Medulla oblongata (tissue), 1 donor: ENCODE measurements around the gene MACC1.
A peak's percentile ranks its signal among the peaks of the same experiment; 100 is the strongest.
"Not testable (repeated sequence)": the region's sequence is repeated elsewhere in the genome, so short reads cannot be mapped to it uniquely, and the experiment has no call there.

Experiments
- DNase-seq: peaks from one replicate; pipeline ENCODE4 v3.0.0-alpha.2; 2015; ENCODE audit errors: extremely low spot score

The MACC1 gene

GRCh38 chr7:20207811-20208210 lies 9.4 kb downstream of the MACC1 start:
- not testable (repeated sequence) for DNase-seq

GRCh38 chr7:20206104-20206896 lies 10.9 kb downstream of the MACC1 start:
- DNase-seq, result no peak

GRCh38 chr7:20203316-20203715 lies 13.9 kb downstream of the MACC1 start:
- no peak for DNase-seq

GRCh38 chr7:20201380-20201779 lies 15.8 kb downstream of the MACC1 start:
- peak; percentile 40 for DNase-seq

GRCh38 chr7:20200971-20201370 lies 16.2 kb downstream of the MACC1 start:
- DNase-seq, result no peak

GRCh38 chr7:20200361-20200760 lies 16.8 kb downstream of the MACC1 start:
- DNase-seq, result no peak

- DNase-seq, result peak; percentile 81
Measured at GRCh38 chr7:20199015-20199737, 18.0 kb downstream of the MACC1 start.

GRCh38 chr7:20198260-20198659 lies 18.9 kb downstream of the MACC1 start:
- DNase-seq, result no peak

GRCh38 chr7:20197837-20198236 lies 19.3 kb downstream of the MACC1 start:
- no peak for DNase-seq

- DNase-seq, result no peak
Measured at GRCh38 chr7:20197125-20197748, 19.9 kb downstream of the MACC1 start.

- DNase-seq, result peak; percentile 33
Measured at GRCh38 chr7:20194343-20194995, 22.7 kb downstream of the MACC1 start.

- DNase-seq, result no peak
Measured at GRCh38 chr7:20193873-20194272, 23.3 kb downstream of the MACC1 start.

- no peak for DNase-seq
Measured at GRCh38 chr7:20193242-20193777, 23.9 kb downstream of the MACC1 start.

GRCh38 chr7:20191391-20191869 lies 25.8 kb downstream of the MACC1 start:
- DNase-seq, result no peak

GRCh38 chr7:20190560-20191390 lies 26.4 kb downstream of the MACC1 start:
- DNase-seq, result no peak

GRCh38 chr7:20189852-20190251 lies 27.3 kb downstream of the MACC1 start:
- DNase-seq, result no peak

- DNase-seq, result no peak
Measured at GRCh38 chr7:20188567-20188966, 28.6 kb downstream of the MACC1 start.

- not testable (repeated sequence) for DNase-seq
Measured at GRCh38 chr7:20187850-20188249, 29.3 kb downstream of the MACC1 start.

GRCh38 chr7:20185988-20186387 lies 31.2 kb downstream of the MACC1 start:
- DNase-seq, result no peak

- DNase-seq, result no peak
Measured at GRCh38 chr7:20183086-20183485, 34.1 kb downstream of the MACC1 start.
